GM12891 (cell line): Measurements from ENCODE around the gene PTPN14.

ENCODE experiments used
- DNase-seq: peaks from one replicate; pipeline ENCODE4 v3.0.0; 2011; ENCODE audit warnings: low spot score; ENCODE audit not compliant: insufficient read length
- FAIRE-seq: peaks from 2 replicates; lab custom pipeline; 2011; peaks lifted over from hg19 to GRCh38; lab: Jason Lieb, UNC
- PAX5 ChIP-seq: IDR thresholded peaks from 2 replicates; pipeline ENCODE4 v1.6.1; 2011; ENCODE audit warnings: low read length, moderate library complexity, mild to moderate bottlenecking; ENCODE audit not compliant: insufficient read depth, severe bottlenecking
- POLR2A ChIP-seq: IDR thresholded peaks from 2 replicates; pipeline ENCODE4 v1.6.1; 2011; ENCODE audit warnings: low read depth, low read length, control low read depth
- POLR2AphosphoS5 ChIP-seq: IDR thresholded peaks from 2 replicates; pipeline ENCODE4 v1.6.1; 2011; ENCODE audit warnings: low read depth, low read length, control low read depth
- POU2F2 ChIP-seq: IDR thresholded peaks from 2 replicates; pipeline ENCODE4 v1.6.1; 2011; ENCODE audit warnings: low read depth, mild to moderate bottlenecking, control low read depth, low read length, moderate library complexity
- SPI1 ChIP-seq: IDR thresholded peaks from 2 replicates; pipeline ENCODE4 v1.6.1; 2011; ENCODE audit warnings: low read depth, low read length, control low read depth
- TAF1 ChIP-seq: IDR thresholded peaks from 2 replicates; pipeline ENCODE4 v1.6.1; 2011; ENCODE audit warnings: low read depth, low read length, control low read depth

Gene PTPN14

DNA sequence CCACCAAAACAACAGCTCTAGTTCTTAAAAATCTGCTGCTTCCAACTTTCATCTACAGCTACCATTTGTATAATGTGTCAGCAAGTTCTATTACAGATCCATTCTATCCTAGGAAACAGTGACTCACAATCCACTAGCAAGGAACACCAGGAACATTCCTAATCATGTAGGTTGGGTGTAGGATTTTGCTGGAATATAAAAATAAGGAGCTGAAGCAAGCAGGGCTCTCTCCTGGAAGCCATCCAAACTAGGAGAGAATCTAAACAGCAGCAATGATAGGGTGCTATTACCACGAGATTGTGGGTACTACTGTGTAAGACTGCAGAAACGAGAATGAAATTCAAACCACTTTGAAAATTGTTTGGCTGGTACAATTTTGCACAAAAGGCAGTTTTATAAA is 135.0 kb downstream of the PTPN14 start:
- FAIRE-seq (no peak), DNase-seq (no peak)
- TF ChIP-seq SPI1 (no peak), POLR2AphosphoS5 (no peak), TAF1 (no peak), POU2F2 (no peak), POLR2A (no peak)

- FAIRE-seq: no peak
These were observed 136.3 kb downstream of the PTPN14 start for GRCh38 chr1:214415131-214415530.

DNA sequence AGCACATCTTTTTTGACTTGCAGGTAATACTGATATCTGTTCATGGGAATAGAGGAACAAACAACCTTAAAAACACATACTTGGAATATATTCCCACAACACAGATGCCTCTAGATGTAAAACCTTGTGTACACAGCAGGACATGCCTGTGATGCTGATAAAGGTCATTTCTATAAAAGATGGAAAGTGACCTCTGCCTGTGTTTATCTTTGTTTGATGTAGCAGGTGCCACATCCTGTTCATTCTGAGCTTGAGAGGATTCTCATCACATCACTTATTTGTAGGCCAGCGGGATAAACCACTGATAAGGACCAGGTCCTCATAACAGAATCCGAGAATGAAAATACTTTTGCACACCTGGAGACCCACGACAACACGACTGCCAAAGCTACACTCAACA is 136.7 kb downstream of the PTPN14 start:
- FAIRE-seq: no peak
- no peak for DNase-seq
- TF ChIP-seq TAF1 (no peak), POLR2A (no peak), SPI1 (no peak), POLR2AphosphoS5 (no peak)

More at GRCh38 chr1:214415131-214415530, 136.3 kb downstream of the PTPN14 start:
- no peak for TF ChIP-seq POLR2A
- TF ChIP-seq SPI1: no peak
- no peak for TF ChIP-seq POLR2AphosphoS5
- DNase-seq: no peak

DNA sequence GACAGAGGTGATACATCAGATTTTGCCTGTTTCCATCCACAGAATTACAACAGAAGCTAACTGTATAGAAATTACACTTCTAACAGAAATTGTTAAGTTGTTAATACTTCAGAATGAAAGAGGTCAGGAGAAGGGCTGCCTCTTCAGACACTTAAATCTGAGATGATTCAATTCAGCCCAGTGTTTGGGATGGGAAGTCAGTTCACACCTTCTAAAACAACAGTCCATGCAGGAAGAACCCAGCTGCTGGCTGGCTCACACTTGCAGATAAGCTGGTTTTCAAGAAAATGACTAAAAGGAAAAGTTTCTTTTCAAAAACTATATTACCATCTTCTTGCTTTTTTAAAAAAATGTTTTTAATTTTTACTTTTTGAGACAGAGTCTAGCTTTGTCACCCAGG is 138.1 kb downstream of the PTPN14 start:
- FAIRE-seq (no peak), DNase-seq (no peak)
- no peak for TF ChIP-seq SPI1
- no peak for TF ChIP-seq TAF1
- TF ChIP-seq POLR2A: no peak
- no peak for TF ChIP-seq POU2F2
- no peak for TF ChIP-seq POLR2AphosphoS5
- TF ChIP-seq PAX5: no peak

DNA sequence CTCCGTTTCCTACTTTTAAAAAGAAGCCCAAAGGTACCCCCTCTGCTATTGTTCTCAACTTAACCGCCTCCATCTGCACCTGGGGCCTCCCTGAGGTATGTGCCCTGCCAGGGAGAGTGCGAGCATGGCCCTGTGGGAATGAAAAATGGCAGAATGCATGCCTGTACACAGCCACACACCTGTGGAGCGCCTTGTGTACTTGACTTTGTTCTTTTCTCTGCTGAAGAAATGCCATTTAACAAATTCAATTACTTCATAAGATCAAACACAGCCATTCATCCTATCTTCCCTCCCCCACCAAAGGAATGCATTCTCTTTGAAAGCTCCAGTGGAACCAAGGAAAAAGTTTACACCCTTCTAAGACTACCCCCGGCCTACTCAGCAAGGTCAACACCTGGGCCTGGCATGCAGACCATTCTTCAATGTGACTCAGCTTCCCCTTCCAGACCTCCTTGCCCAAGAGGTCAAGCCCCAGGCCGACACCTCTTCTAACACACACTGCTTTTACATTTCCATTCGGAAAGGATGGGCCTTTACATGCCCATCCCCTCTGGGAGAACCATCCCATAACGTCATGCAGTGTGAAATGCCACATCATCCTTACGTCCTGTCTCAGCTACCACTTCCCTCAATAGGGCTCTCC is 146.7 kb downstream of the PTPN14 start:
- DNase-seq: no peak
- no peak for TF ChIP-seq POLR2A
- TF ChIP-seq POU2F2: no peak
- no peak for TF ChIP-seq PAX5
- no peak for TF ChIP-seq TAF1
- TF ChIP-seq SPI1: no peak
- TF ChIP-seq POLR2AphosphoS5: no peak
- FAIRE-seq: no peak

DNA sequence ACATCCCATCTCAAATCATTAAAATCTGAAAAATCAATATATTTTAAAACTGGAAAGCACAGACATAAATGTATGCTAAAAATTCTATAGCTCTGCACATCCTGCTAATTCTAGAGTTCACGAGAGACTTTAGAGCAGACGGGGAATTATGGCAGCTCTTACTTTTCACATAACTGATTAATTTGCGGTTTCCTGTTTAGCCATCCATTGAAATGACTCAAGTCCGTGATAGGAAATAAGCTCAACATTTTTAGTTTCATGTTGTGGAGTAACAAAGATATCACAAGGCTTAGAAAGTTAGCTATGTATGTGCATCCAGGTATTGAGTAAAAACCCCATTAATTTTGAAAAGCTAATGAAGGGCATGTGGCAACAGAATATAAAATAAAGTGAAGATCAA is 147.2 kb downstream of the PTPN14 start:
- no peak for FAIRE-seq
- TF ChIP-seq POLR2AphosphoS5 (no peak), POU2F2 (no peak), PAX5 (no peak), TAF1 (no peak), POLR2A (no peak), SPI1 (no peak)

DNA sequence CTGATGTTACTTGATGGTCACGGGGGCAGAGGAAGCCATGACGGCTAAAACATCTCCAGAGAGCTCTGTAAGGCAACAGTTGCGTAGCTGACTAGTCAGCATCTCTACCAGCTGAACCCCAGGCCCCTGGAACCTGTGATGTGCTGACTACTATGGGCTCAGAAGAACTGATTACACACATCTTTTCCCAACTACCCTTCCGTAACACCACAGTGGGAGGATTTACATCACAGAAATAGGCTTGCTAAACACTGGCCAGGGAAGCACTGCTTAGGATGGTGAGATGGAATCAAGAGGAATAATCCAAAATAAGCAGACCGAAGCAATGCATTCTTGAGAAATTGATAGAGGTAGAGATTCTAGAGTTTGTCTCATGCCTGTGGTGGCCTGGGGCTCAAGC is 148.0 kb downstream of the PTPN14 start:
- FAIRE-seq (no peak), DNase-seq (no peak)
- TF ChIP-seq POU2F2 (no peak), PAX5 (no peak), POLR2A (no peak), TAF1 (no peak), SPI1 (no peak)

More for the DNA sequence above, 147.2 kb downstream of the PTPN14 start:
- no peak for DNase-seq

DNA sequence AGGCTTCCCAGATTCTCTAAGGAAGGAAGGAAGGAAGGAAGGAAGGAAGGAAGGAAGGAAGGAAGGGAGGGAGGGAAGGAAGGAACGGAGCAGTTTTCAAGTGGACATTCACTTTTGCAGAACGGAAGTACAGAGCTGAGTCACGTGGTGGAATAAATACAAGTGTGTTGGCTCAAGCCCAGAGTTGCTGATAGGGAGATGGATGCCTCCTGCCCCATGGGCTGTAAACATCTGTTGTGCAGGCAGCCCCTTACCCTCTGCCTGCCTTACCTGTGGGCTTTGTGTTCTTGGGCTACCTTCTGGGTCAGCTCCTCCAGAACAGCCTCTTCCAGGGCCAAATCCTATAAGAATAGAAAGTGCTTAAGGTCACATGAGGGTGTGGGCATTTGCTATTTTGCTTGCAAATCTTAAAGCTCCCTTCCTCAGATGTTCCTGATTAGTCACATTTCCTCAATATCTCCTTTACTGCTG is 148.8 kb downstream of the PTPN14 start:
- TF ChIP-seq POLR2AphosphoS5 (no peak), PAX5 (no peak), POLR2A (no peak), TAF1 (no peak), SPI1 (no peak), POU2F2 (no peak)
- FAIRE-seq (no peak), DNase-seq (no peak)

DNA sequence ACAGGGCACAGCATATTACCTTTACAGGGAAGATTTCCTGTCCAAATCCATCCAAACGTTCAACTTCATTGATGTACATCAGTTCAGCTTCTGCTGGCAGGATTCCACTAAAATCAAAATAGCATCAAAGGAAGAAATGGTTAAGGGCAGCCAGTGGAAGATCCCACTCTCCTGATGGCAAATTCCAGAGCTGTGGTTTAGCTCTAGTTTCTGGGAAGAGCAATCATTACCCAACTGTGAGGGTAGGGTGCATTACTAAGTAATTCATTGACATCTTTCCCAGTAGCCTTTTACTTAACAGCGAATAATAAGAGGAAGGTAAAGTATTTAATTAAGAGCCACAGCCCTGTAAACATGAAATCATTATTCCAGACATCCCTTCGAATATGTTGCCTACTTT is 149.7 kb downstream of the PTPN14 start:
- TF ChIP-seq PAX5 (no peak), SPI1 (no peak)
- FAIRE-seq (no peak), DNase-seq (no peak)

DNA sequence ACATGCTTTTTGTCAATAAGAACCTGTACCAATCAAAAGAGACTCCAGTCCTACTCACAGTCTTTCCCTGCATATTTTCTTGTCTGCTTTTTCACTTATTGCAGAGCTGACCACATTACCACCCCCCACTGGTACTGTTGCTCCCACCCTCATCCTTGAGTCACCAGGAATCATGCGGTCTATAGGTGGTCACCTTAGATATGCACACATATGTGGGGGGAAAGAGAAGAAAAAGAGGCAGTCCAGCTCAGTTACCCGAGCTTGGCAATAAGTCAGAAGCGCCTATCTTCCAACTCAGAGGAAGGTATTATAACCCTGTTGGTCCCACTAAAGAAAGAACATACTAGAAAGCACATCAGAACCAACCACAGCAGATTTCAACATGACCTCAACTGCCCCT is 151.3 kb downstream of the PTPN14 start:
- FAIRE-seq (no peak), DNase-seq (no peak)
- no peak for TF ChIP-seq POLR2AphosphoS5
- TF ChIP-seq POU2F2: no peak
- no peak for TF ChIP-seq PAX5
- no peak for TF ChIP-seq SPI1
- no peak for TF ChIP-seq POLR2A
- no peak for TF ChIP-seq TAF1
